NCI-H460 (cell line): Measurements from ENCODE around the gene ABCF1. TPM values are rescaled to one million over a fixed set of nuclear protein-coding genes. Genes with fewer than 3 reads are reported as not detected.
"Not testable (repeated sequence)": the region's sequence is repeated elsewhere in the genome, so short reads cannot be mapped to it uniquely, and the experiment has no call there.

Experiments used
- DNase-seq: peaks from one replicate; pipeline ENCODE4 v3.0.0-alpha.2; 2016; ENCODE audit warnings: low read depth; ENCODE audit errors: extremely low read depth
- polyA plus RNA-seq: library from polyadenylated mRNA; depleted of rRNA; stranded (reverse); fragments of >200 nt; gene quantifications from 2 replicates; pipeline ENCODE4 v1.2.3, GENCODE V29; 2014; cell fraction: nucleus; rRNA removed
- total RNA-seq: library from RNA; depleted of rRNA; stranded (reverse); fragments of >200 nt; shearing (Covaris generic); gene quantifications from 2 replicates; pipeline ENCODE4 v1.2.3, GENCODE V29; 2014; rRNA removed

ABCF1 gene
- 29.2 and 34.4 TPM in 2 replicates for total RNA-seq
- polyA plus RNA-seq: 17.0 and 20.1 TPM in 2 replicates

- peak; percentile 92 for DNase-seq
Observed at GRCh38 chr6:30571075-30571761, at the start of gene ABCF1. Gene ABCF1, plus strand, starts transcription at chr6:30571442. Its CDS starts 46 bp downstream, at chr6:30571488.

GRCh38 chr6:30521952-30522351 lies 49.3 kb upstream of the ABCF1 start:
- DNase-seq: not testable (repeated sequence)

DNA sequence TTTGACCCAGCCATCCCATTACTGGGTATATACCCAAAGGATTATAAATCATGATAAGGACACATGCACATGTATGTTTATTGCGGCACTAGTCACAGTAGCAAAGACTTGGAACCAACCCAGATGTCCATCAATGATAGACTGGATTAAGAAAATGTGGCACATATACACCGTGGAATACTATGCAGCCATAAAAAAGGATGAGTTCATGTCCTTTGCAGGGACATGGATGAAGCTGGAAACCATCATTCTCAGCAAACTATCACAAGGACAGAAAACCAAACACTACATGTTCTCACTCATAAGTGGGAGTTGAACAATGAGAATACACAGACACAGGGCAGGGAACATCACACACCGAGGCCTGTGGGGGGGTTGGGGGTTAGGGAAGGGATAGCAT lies 44.8 kb upstream of the ABCF1 start:
- DNase-seq: not testable (repeated sequence)

DNA sequence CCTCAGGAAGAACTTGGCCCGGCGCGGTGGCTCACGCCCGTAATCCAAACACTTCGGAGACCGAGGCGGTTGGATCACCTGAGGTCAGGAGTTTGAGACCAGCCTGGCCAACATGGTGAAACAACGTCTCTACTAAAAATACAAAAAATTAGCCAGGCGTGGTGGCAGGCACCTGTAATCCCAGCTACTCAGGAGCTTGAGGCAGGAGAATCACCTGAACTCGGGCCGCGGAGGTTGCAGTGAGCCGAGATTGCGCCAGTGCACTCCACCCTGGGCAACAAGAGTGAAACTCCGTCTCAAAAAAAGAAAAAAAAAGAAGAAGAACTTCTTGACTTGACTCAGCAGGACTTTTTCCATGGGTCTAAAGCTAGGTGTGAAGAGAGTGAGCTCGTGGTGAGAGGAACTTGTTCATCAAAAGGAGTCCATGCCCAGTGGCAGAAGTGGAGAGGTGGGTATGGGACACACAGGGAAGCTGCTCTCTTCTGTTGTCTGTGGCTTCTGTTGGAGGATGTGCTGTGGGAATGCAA lies 41.8 kb upstream of the ABCF1 start:
- DNase-seq: not testable (repeated sequence)

- no peak for DNase-seq
Observed at GRCh38 chr6:30530014-30530413, 41.2 kb upstream of the ABCF1 start.

- no peak for DNase-seq
Observed at GRCh38 chr6:30533460-30534294, 37.6 kb upstream of the ABCF1 start.

GRCh38 chr6:30537931-30538330 lies 33.3 kb upstream of the ABCF1 start:
- no peak for DNase-seq

- peak; percentile 54 for DNase-seq
Observed at GRCh38 chr6:30541515-30542403, 29.5 kb upstream of the ABCF1 start.

- DNase-seq: no peak
Observed at GRCh38 chr6:30542404-30542725, 28.9 kb upstream of the ABCF1 start.

GRCh38 chr6:30542915-30543314 lies 28.3 kb upstream of the ABCF1 start:
- DNase-seq: no peak

DNA sequence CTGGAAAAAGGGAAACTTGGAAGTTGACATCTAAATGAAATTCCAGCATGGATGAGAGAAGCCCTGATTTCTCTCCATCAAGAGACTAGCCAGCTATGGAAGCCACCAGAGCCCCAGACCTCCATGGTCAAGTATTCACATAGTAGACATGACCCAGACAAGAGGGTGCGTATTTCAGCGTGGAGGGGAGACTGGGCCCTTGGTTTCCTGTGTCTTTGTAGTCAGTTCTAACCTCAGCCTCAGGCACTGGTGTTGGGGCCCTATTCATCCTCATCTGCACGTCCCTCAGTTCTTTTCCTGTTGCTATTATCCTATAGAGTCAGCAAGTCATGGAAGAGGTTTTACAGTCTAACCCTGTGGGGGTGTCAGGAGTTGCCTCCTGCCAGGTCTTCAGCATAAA lies 27.4 kb upstream of the ABCF1 start:
- DNase-seq: no peak

DNA sequence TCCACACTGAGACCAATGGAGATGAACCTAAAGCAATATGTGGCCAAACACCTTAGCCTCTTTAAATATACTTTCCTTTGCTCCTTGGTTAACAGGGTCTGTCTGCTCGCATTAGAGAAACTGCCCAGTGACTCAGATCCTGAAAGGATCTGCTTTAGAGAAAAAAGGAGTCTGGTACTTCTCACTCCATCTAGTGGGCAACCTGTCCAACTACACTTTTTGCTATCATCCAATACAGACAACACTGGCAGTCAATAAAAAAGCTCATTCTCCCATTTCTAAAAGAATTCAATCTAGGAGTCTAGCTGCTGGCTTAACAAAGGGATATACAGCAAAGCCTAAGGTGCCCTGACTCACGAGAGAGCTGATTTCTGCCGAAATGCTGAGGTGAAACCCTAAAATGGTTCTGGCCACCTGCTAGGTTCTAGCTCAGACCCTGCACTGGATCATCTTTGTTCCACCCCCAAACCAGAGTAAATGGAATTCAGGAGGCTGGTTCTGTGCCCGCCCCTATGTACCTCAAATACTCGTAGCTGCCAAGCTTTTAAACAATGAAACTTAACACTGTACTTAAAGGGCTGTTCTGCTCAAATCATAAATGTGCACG lies 26.5 kb upstream of the ABCF1 start:
- DNase-seq: peak; percentile 48

DNA sequence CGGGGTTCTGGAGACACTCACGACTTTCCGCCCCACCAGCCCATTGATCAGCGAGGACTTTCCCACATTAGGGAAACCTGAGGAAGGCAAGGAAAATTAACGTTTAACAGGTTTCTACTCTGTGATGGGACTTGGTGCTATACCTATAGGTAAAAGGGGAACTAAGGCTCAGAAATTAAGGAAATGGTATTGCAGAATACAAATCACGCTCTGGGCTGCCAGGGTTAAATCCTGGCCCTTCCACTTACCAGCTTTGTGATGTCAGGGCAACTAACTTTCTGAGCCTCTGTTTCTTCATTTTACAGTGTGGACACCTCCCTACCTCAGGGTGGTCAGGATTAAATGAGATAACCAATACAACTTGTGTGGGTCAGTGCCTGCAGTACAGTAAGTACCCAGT lies 23.8 kb upstream of the ABCF1 start:
- DNase-seq: no peak

- DNase-seq: no peak
Observed at GRCh38 chr6:30548375-30548774, 22.9 kb upstream of the ABCF1 start.

- no peak for DNase-seq
Observed at GRCh38 chr6:30554404-30554803, 16.8 kb upstream of the ABCF1 start.

DNA sequence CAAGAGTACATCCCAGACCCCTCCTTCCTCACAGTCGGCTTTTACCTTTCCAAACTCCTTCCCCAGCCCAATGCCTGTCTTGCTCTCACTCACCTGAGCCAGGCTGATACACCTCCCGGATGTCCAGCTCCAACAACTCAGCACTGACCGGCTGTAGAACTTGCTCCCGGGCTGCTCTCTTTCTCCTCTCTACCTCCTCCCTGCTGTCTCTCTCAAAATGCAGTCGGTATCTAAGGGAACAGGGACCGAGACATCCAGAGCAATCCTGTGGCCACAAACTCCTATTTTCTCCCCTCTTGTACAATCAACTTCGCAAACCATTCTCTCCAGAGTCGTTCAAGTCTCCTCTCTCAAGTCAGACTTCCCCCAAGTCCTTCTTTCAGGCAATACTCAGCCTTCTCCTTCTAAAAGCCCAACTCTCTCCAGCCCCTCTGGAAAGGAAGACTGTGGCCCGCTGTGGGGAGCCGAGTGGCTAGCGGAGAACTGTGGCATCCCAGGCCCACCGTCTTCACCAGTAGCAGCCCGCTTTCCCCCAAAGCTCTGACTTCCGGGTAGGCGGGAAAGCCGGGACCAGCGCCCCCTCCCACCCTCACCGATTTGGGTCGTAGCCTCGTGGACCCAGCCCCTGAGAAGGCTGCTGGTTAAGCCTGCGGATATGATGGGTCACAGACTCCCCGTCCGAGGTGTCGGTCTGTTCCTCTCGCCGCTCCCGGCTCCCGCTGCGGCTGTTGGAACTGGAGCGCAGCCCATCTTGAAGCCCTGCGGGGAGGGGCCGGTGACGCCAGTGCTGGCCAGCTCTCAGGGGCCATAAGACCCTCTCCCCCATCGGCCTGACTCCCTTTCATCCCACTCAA lies 16.1 kb upstream of the ABCF1 start:
- DNase-seq: no peak

GRCh38 chr6:30555816-30556065 lies 15.5 kb upstream of the ABCF1 start:
- no peak for DNase-seq

DNA sequence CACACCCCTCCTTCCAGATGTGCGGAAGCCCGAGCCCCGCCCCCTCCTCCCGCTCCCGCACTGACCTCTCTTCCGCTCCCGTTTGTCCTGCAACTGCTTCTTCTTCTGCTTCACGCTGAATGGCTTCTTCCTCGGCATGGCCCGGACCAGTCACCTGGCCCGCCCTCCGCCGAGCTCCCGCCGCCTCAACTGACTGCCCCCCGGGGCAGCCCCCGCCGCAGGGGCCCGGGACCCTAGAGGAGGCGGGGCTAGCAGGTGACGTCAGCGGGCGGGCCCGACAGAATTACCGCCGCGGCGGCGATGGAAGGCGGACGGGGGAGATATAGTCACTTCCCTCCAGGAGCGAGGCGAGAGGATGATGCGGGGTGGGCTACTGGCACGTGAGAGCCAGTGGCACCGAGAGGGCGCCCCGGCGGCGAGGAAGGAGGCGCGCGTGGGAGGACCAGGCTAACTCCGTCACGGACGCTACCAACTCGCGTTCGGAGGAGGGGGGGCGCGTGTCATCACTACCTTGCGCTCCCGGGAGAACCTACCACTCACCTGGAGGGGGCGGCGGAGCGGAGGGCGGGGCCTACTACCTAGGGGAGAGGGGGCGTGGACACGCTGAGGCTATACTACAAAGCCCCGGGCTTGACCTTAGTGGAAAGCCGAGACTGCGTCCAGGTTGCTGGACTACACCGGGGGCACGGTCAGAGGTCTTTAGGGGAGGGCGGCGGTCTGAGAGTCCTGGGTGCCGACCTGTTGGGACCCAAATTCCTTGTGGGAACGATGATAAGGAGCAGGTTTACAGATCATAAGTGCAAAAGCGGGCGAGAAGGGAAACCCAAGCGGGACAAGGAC lies 15.0 kb upstream of the ABCF1 start, which contains the start of gene GNL1:
TSS of gene GNL1 (minus strand) at position 424 of the 840 bp plus-strand sequence. CDS start at position 138, 286 bp downstream.
- DNase-seq: peak; percentile 80
